Measurements from ENCODE around the gene OBSCN.

Gene OBSCN

GRCh38 chr1:228396770-228397662 is 189.2 kb downstream of the OBSCN start:
- no peak overlapping the region for H3K4me3 ChIP-seq (ENCODE audit: low read depth, low read length)
- TF ChIP-seq CTCF (IDR thresholded peaks at IDR 0.05; ENCODE audit: insufficient read depth, low read depth, low read length, missing control alignments): no peak
- no peak for DNase-seq (ENCODE audit: low read depth)

GRCh38 chr1:228397966-228398365 is 190.1 kb downstream of the OBSCN start:
- H3K4me3 ChIP-seq (ENCODE audit: low read depth, low read length): no peak overlapping the region
- no peak for TF ChIP-seq CTCF (IDR thresholded peaks at IDR 0.05; ENCODE audit: insufficient read depth, low read depth, low read length, missing control alignments)
- DNase-seq (ENCODE audit: low read depth): no peak

DNA sequence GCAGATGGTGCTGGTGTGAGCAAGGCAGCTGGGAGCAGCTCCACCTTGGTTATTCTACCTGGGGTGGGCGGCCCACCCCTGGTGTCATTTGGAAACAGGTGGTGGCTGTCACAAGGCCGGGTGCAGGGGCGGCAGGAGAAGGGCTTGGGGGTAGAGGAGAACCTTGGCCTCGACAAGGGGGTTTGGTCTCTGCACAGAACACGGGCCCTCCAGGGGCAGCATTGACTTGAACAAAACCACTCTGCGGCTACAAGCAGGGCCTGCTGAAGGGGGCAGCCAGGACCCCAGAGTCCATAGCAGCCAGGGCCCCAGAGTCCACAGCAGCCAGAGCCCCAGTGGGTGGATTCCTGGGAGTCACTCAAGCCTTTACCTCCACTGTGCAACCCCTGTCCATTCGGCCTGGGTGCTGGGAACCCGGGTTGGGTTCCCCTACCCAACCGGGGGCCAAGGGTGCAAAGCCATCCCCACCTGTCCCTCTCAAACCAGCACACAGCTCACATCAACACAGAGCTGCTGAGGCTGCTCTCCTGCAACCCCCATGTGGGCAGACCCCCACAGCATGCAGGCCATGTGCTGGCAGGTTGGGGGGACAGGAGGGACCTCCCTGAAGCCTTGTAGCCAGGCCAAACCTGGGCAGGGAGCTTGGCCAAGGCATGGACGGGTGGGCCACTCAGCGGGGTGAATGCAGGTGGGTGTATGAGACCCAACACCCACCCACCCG is 191.1 kb downstream of the OBSCN start:
- no peak for TF ChIP-seq CTCF (IDR thresholded peaks at IDR 0.05; ENCODE audit: insufficient read depth, low read depth, low read length, missing control alignments)

GRCh38 chr1:228399531-228400236 is 191.8 kb downstream of the OBSCN start:
- no peak for TF ChIP-seq CTCF (IDR thresholded peaks at IDR 0.05; ENCODE audit: insufficient read depth, low read depth, low read length, missing control alignments)
- DNase-seq (ENCODE audit: low read depth): no peak
- H3K4me3 ChIP-seq (ENCODE audit: low read depth, low read length): no peak overlapping the region

More for the DNA sequence above, 191.1 kb downstream of the OBSCN start:
- DNase-seq (ENCODE audit: low read depth): no peak
- no peak overlapping the region for H3K4me3 ChIP-seq (ENCODE audit: low read depth, low read length)

DNA sequence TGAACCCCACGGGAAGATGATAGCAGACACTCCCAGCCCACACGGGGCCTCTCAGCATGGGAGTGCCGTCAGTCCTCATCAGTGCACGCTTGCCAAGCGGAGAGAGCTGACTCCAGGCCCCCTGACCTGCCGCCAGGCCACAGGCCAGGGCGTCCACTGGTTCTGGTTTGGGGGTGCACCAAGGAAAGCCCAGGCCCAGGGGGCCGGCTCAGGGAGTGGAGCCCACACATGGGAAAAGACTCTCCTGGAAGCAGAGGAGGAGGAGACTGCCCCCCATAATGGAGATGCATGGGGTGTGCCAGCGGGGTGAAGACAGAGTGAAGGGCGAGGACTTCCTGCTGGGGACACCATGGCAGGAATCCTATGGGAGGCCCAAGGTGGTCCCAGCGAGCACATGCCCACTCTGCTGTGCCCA is 192.4 kb downstream of the OBSCN start:
- H3K4me3 ChIP-seq (ENCODE audit: low read depth, low read length): no peak overlapping the region
- no peak for DNase-seq (ENCODE audit: low read depth)
- TF ChIP-seq CTCF (IDR thresholded peaks at IDR 0.05; ENCODE audit: insufficient read depth, low read depth, low read length, missing control alignments): no peak

DNA sequence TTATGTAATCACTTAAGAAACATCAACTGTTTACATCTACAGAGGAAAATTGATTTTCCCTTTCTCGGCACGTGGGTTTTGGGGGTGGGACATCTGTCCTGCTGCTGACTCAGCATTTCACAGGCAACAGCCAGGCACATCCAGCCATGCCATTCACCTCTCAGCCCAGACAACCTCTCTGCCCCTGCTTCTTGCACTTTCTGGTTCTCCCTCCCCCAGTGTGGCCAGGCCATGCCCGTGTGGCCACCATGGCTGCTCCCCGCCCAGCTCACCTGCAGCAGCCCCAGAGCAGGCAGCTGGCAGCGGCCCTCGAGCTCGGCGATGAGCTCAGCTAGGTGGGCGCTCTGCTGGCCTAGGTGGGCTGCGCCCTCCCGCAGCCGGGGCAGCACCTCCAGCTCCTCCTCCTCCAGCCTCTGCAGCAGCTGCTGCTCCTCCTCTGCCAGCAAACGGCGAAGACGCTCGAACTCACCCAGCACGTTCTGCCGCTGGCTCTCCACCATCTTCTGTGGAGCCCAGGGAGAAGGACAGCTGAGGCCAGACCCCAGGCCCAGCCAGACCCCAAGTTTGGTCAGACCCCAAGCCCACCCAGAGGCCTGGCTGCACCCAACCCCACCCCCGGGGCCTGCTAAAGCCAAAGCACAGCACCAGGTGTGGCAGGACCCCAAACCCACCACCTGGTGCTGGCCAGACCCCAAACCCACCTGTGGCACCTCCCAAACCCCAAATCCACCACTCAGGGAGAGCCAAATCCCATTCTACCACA is 193.0 kb downstream of the OBSCN start:
- no peak for TF ChIP-seq CTCF (IDR thresholded peaks at IDR 0.05; ENCODE audit: insufficient read depth, low read depth, low read length, missing control alignments)
- H3K4me3 ChIP-seq (ENCODE audit: low read depth, low read length): no peak overlapping the region
- DNase-seq (ENCODE audit: low read depth): no peak

Measured in GM12865 (cell line).